NB4 (cell line): ENCODE results near the gene ADCY3.

Experiments
- DNase-seq: peaks from one replicate; pipeline ENCODE4 v3.0.0; 2010; ENCODE audit warnings: low read depth
- H3K4me3 ChIP-seq: one replicate; pipeline ENCODE4 v1.5.1; 2011; ENCODE audit warnings: mild to moderate bottlenecking, low read depth, low read length, moderate library complexity
- CTCF ChIP-seq: IDR thresholded peaks from one replicate; pipeline ENCODE4 v1.5.1; 2012; ENCODE audit warnings: low read depth, low read length
- MYC ChIP-seq: IDR thresholded peaks from 2 replicates; pipeline ENCODE4 v1.6.1; 2011; ENCODE audit warnings: low read depth, low read length
- POLR2A ChIP-seq: IDR thresholded peaks from 2 replicates; pipeline ENCODE4 v1.6.1; 2011; ENCODE audit warnings: mild to moderate bottlenecking; ENCODE audit not compliant: insufficient read length; ENCODE audit errors: extremely low read depth
- TF ChIP-seq, protein P1 (sequence below): IDR thresholded peaks from 2 replicates; pipeline ENCODE4 v1.6.1; 2011; ENCODE audit warnings: low read depth, low read length

Gene ADCY3

GRCh38 chr2:24957221-24957620 lies 37.2 kb upstream of the ADCY3 start:
- no peak for DNase-seq
- no peak overlapping the region for H3K4me3 ChIP-seq
- TF ChIP-seq MYC (no peak), CTCF (no peak), POLR2A (no peak)
- TF ChIP-seq, protein P1, sequence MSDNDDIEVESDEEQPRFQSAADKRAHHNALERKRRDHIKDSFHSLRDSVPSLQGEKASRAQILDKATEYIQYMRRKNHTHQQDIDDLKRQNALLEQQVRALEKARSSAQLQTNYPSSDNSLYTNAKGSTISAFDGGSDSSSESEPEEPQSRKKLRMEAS = no peak

DNA sequence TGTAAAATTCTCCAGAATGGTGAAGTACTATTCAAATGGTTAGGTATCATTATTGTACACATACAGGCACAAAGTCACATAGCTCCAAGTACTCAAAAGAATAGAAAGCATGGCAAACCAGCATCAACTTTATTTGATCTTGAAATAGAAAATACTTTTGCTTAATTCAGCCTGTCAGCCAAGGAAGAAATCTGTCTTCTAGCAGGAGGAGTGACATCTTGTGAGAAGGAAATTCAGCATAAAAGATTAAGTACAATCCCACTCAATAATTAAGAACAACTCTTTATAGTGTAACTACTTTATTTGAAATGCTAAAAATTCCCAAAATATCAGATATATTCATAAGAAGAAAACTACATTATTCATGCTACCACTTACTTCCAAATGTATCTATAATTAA lies 35.9 kb upstream of the ADCY3 start:
- no peak for DNase-seq
- TF ChIP-seq, protein P1 = no peak
- TF ChIP-seq POLR2A (no peak), MYC (no peak), CTCF (no peak)
- H3K4me3 ChIP-seq = no peak overlapping the region

DNA sequence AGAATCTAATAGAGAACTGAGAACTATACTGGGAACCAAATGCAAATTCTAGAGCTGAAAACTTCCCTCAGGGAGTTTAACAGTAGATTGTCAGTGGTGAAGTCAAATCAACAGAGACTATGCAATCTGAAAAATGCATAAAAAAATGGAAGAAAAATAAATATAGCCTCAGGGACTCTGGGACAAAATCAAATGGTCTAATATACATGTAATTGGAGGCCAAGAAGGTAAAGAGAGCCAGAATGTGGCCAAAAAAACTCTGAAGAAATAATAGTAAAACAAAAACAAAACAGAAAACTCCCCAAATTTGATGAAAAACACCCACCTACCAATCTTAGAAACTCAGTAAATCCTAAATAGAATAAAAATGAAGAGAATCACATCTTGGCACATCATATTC lies 35.2 kb upstream of the ADCY3 start:
- no peak overlapping the region for H3K4me3 ChIP-seq
- no peak for TF ChIP-seq MYC
- TF ChIP-seq, protein P1 = no peak
- TF ChIP-seq CTCF = no peak
- no peak for TF ChIP-seq POLR2A
- no peak for DNase-seq

- TF ChIP-seq, protein P1 = no peak
- no peak for TF ChIP-seq POLR2A
- TF ChIP-seq CTCF = no peak
- TF ChIP-seq MYC = no peak
- no peak overlapping the region for H3K4me3 ChIP-seq
- no peak for DNase-seq
Observed at GRCh38 chr2:24950102-24950501, 30.1 kb upstream of the ADCY3 start.

GRCh38 chr2:24948506-24948905 lies 28.5 kb upstream of the ADCY3 start:
- TF ChIP-seq MYC = no peak
- no peak for TF ChIP-seq POLR2A
- no peak for TF ChIP-seq CTCF
- TF ChIP-seq, protein P1 = no peak

GRCh38 chr2:24947561-24948157 lies 27.6 kb upstream of the ADCY3 start:
- no peak overlapping the region for H3K4me3 ChIP-seq
- no peak for DNase-seq
- TF ChIP-seq, protein P1 = no peak
- TF ChIP-seq MYC = no peak
- TF ChIP-seq CTCF = no peak
- no peak for TF ChIP-seq POLR2A

More at GRCh38 chr2:24948506-24948905, 28.5 kb upstream of the ADCY3 start:
- no peak overlapping the region for H3K4me3 ChIP-seq
- no peak for DNase-seq
